Astrocyte (in vitro differentiated cells and primary cell): ENCODE measurements around the gene TNK1. TPM values are rescaled to one million over a fixed set of nuclear protein-coding genes. Genes with fewer than 3 reads are reported as not detected.

Experiments used
- DNase-seq: peaks from one replicate; pipeline ENCODE4 v3.0.0-alpha.2; 2010; ENCODE audit warnings: low read depth
- FAIRE-seq: peaks from 2 replicates; lab custom pipeline; 2011; peaks lifted over from hg19 to GRCh38; lab: Jason Lieb, UNC
- H2AFZ ChIP-seq: 2 replicates; pipeline ENCODE4 v1.6.0; 2012; ENCODE audit warnings: low read depth, low read length, inconsistent platforms
- H3K27ac ChIP-seq: 2 replicates; pipeline ENCODE4 v1.5.1; 2011; ENCODE audit warnings: low read depth, low read length, inconsistent platforms
- H3K27me3 ChIP-seq: 2 replicates; pipeline ENCODE4 v1.6.0; 2011; ENCODE audit warnings: low read length, inconsistent platforms; ENCODE audit not compliant: insufficient read depth
- H3K36me3 ChIP-seq: 2 replicates; pipeline ENCODE4 v1.5.1; 2011; ENCODE audit warnings: low read length, inconsistent platforms; ENCODE audit not compliant: insufficient read depth
- H3K4me1 ChIP-seq: 2 replicates; pipeline ENCODE4 v1.5.1; 2011; ENCODE audit warnings: low read length, inconsistent platforms; ENCODE audit not compliant: insufficient read depth
- H3K4me2 ChIP-seq: 2 replicates; pipeline ENCODE4 v1.6.0; 2012; ENCODE audit warnings: low read length, inconsistent platforms
- H3K4me3 ChIP-seq: 2 replicates; pipeline ENCODE4 v1.5.1; 2011; ENCODE audit warnings: low read depth, mild to moderate bottlenecking, low read length, inconsistent platforms; ENCODE audit not compliant: insufficient read depth
- H3K79me2 ChIP-seq: 2 replicates; pipeline ENCODE4 v1.6.0; 2012; ENCODE audit warnings: mild to moderate bottlenecking, low read length, inconsistent platforms; ENCODE audit not compliant: insufficient read depth
- H3K9ac ChIP-seq: 2 replicates; pipeline ENCODE4 v1.6.0; 2012; ENCODE audit warnings: mild to moderate bottlenecking, low read length, inconsistent platforms
- H3K9me3 ChIP-seq: 2 replicates; pipeline ENCODE4 v1.5.1; 2012; ENCODE audit warnings: low read depth, mild to moderate bottlenecking, low read length, inconsistent platforms; ENCODE audit not compliant: insufficient read depth
- H4K20me1 ChIP-seq: 2 replicates; pipeline ENCODE4 v1.6.0; 2012; ENCODE audit warnings: low read length, inconsistent platforms; ENCODE audit not compliant: insufficient read depth
- H3K27ac Mint-ChIP-seq: one replicate; pipeline ENCODE4 v1.8.0; 2021; ENCODE audit warnings: mild to moderate bottlenecking, mixed read lengths; ENCODE audit not compliant: unreplicated experiment
- H3K27me3 Mint-ChIP-seq: one replicate; pipeline ENCODE4 v1.8.0; 2021; ENCODE audit warnings: low read depth, mixed read lengths; ENCODE audit not compliant: unreplicated experiment
- H3K36me3 Mint-ChIP-seq: one replicate; pipeline ENCODE4 v1.8.0; 2021; ENCODE audit warnings: low read depth, mixed read lengths; ENCODE audit not compliant: unreplicated experiment
- H3K4me1 Mint-ChIP-seq: one replicate; pipeline ENCODE4 v1.8.0; 2021; ENCODE audit warnings: low read depth, mixed read lengths; ENCODE audit not compliant: unreplicated experiment
- H3K4me3 Mint-ChIP-seq: one replicate; pipeline ENCODE4 v1.8.0; 2021; ENCODE audit warnings: mild to moderate bottlenecking, moderate library complexity, mixed read lengths; ENCODE audit not compliant: unreplicated experiment
- H3K9me3 Mint-ChIP-seq: one replicate; pipeline ENCODE4 v1.8.0; 2021; ENCODE audit warnings: mild to moderate bottlenecking, mixed read lengths; ENCODE audit not compliant: unreplicated experiment
- EZH2 ChIP-seq: IDR thresholded peaks from 2 replicates; pipeline ENCODE4 v1.6.1; 2012; ENCODE audit warnings: mild to moderate bottlenecking, low read length, inconsistent platforms; ENCODE audit not compliant: insufficient read depth
- total RNA-seq: library from RNA; stranded (reverse); gene quantifications from 2 replicates; pipeline ENCODE4 v1.2.1, GENCODE V29; 2021
- TF ChIP-seq, protein P1 (sequence below): IDR thresholded peaks from 2 replicates; pipeline ENCODE4 v1.5.1; 2011; ENCODE audit warnings: low read depth, mild to moderate bottlenecking, inconsistent platforms, low read length, moderate library complexity; ENCODE audit not compliant: insufficient read depth

TNK1 gene
- total RNA-seq, 1 donor from 2014 or later = 1.6 TPM

DNA sequence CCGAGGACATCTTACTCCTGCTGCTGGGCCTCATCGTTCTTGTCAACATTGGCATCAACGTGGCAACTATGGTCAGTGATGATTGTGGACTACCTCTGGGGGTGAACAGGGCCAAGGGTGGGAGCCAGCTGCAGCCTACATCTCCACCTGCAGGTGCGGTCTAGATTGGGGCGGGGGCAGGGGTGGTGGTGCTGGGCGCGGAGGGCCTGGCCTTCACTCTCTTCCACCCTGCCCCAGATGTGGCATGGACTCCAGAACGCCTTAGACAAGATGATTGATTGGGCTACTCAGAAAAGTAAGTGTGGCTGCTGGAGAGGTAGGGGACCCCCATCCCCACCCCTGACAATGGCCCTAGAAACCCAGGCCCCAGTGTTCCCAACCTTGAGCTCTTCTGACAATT, 44.9 kb downstream of the TNK1 start:
- TF ChIP-seq, protein P1, sequence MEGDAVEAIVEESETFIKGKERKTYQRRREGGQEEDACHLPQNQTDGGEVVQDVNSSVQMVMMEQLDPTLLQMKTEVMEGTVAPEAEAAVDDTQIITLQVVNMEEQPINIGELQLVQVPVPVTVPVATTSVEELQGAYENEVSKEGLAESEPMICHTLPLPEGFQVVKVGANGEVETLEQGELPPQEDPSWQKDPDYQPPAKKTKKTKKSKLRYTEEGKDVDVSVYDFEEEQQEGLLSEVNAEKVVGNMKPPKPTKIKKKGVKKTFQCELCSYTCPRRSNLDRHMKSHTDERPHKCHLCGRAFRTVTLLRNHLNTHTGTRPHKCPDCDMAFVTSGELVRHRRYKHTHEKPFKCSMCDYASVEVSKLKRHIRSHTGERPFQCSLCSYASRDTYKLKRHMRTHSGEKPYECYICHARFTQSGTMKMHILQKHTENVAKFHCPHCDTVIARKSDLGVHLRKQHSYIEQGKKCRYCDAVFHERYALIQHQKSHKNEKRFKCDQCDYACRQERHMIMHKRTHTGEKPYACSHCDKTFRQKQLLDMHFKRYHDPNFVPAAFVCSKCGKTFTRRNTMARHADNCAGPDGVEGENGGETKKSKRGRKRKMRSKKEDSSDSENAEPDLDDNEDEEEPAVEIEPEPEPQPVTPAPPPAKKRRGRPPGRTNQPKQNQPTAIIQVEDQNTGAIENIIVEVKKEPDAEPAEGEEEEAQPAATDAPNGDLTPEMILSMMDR = no peak
- no peak for TF ChIP-seq EZH2
- Histone ChIP-seq H3K4me1 (no peaks in the 10 kb centered on the region), H3K4me2 (no peak overlapping the region), H3K27ac (no peak overlapping the region), H3K79me2 (no peaks in the 10 kb centered on the region), H3K36me3 (no peaks in the 10 kb centered on the region), H4K20me1 (no peaks in the 10 kb centered on the region), H3K27me3 (no peaks in the 10 kb centered on the region), H2AFZ (no peak overlapping the region), H3K9me3 (no peaks in the 10 kb centered on the region), H3K9ac (no peak overlapping the region), H3K4me3 (no peak overlapping the region)
- H3K4me1 Mint-ChIP-seq = no peaks in the 10 kb centered on the region
- no peak for DNase-seq
- peaks cover 3% of the 10 kb centered on the region for H3K36me3 Mint-ChIP-seq
- peaks cover 2% of the 10 kb centered on the region for H3K9me3 Mint-ChIP-seq
- H3K27me3 Mint-ChIP-seq = peaks cover 5% of the 10 kb centered on the region
- no peak for FAIRE-seq
- no peak overlapping the region for H3K27ac Mint-ChIP-seq
- no peak overlapping the region for H3K4me3 Mint-ChIP-seq

DNA sequence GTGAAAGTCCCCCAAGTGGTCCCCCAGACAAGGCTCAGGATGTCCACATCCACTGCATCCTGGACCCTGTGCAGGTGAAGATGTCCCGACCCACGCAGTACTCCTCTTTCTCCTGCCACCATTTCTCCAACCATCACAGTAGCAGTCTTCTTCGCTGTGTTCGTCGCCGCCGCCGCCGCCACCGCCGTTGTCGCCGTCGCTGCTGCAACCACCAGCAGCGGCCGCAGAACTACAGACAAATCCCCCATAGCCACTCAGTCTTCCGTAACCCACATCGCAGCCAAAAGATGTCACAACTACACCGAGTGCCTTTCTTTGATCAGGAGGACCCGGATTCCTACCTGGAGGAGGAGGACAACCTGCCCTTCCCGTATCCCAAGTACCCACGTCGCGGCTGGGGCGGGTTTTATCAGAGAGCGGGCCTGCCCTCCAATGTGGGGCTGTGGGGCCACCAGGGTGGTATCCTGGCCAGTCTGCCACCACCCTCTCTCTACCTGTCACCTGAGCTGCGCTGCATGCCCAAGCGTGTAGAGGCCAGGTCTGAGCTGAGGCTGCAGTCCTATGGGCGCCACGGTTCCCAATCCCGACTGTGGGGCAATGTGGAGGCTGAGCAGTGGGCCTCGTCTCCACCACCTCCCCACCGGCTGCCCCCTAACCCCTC, 45.4 kb downstream of the TNK1 start:
- no peaks in the 10 kb centered on the region for H3K4me1 Mint-ChIP-seq
- Histone ChIP-seq H3K4me1 (no peaks in the 10 kb centered on the region), H2AFZ (no peak overlapping the region), H3K4me2 (no peak overlapping the region), H3K9me3 (no peaks in the 10 kb centered on the region), H3K36me3 (no peaks in the 10 kb centered on the region), H3K27me3 (no peaks in the 10 kb centered on the region), H3K4me3 (no peak overlapping the region), H3K79me2 (no peaks in the 10 kb centered on the region), H3K9ac (no peak overlapping the region), H4K20me1 (no peaks in the 10 kb centered on the region), H3K27ac (no peak overlapping the region)
- H3K4me3 Mint-ChIP-seq = peak overlapping the region; percentile 45
- H3K27ac Mint-ChIP-seq = no peak overlapping the region
- peaks cover 3% of the 10 kb centered on the region for H3K36me3 Mint-ChIP-seq
- H3K9me3 Mint-ChIP-seq = peaks cover 2% of the 10 kb centered on the region
- TF ChIP-seq, protein P1 = no peak
- TF ChIP-seq EZH2 = no peak
- no peak for DNase-seq
- peaks cover 5% of the 10 kb centered on the region for H3K27me3 Mint-ChIP-seq
- no peak for FAIRE-seq

DNA sequence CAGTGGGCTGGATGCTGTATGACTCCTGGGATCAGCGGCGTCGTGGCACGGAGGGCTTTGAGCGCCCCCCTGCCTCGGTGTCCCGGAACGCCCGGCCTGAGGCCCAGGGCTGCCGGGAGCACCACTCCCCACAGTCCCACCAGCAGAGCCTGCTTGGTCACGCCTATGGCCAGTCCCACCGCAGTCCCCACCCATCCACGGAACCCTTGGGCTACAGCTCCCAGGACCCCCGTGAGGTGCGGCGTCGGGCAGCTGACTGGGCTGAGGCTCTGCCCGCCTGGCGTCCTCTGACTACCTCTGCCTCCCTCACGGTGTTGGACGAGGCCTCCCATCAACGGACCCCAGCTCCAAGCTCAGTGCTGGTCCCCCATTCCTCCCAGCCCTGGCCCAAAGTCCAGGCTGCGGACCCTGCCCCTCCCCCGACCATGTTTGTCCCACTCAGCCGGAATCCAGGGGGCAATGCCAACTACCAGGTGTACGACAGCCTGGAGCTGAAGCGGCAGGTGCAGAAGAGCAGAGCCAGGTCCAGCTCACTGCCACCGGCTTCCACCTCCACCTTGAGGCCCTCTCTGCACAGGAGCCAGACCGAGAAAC, 46.1 kb downstream of the TNK1 start:
- DNase-seq (no peak), FAIRE-seq (no peak)
- Mint-ChIP-seq H3K27ac (no peak overlapping the region), H3K36me3 (peaks cover 3% of the 10 kb centered on the region), H3K4me3 (no peak overlapping the region), H3K27me3 (peaks cover 5% of the 10 kb centered on the region), H3K9me3 (peaks cover 2% of the 10 kb centered on the region), H3K4me1 (no peaks in the 10 kb centered on the region)
- H3K79me2 ChIP-seq = no peaks in the 10 kb centered on the region
- H3K36me3 ChIP-seq = no peaks in the 10 kb centered on the region
- H3K9me3 ChIP-seq = no peaks in the 10 kb centered on the region
- no peak overlapping the region for H3K9ac ChIP-seq
- TF ChIP-seq, protein P1 = no peak
- TF ChIP-seq EZH2 = no peak
- H3K4me1 ChIP-seq = no peaks in the 10 kb centered on the region
- no peaks in the 10 kb centered on the region for H3K27me3 ChIP-seq
- H3K4me2 ChIP-seq = no peak overlapping the region
- H3K4me3 ChIP-seq = no peak overlapping the region
- H4K20me1 ChIP-seq = no peaks in the 10 kb centered on the region
- H2AFZ ChIP-seq = no peak overlapping the region
- H3K27ac ChIP-seq = no peak overlapping the region
